HG02870 (cell line): ENCODE data around the gene C17orf107.
"Not testable (repeated sequence)": the region's sequence is repeated elsewhere in the genome, so short reads cannot be mapped to it uniquely, and the experiment has no call there.

Source experiments
- ATAC-seq: cut with Tn5 transposase; IDR thresholded peaks from one replicate; pipeline ENCODE4 v1.9.1; 2021; ENCODE audit warnings: mild to moderate bottlenecking, moderate library complexity; ENCODE audit not compliant: unreplicated experiment

C17orf107 gene

GRCh38 chr17:4898927-4899326, 409 bp upstream of the C17orf107 start:
- ATAC-seq: no peak

DNA sequence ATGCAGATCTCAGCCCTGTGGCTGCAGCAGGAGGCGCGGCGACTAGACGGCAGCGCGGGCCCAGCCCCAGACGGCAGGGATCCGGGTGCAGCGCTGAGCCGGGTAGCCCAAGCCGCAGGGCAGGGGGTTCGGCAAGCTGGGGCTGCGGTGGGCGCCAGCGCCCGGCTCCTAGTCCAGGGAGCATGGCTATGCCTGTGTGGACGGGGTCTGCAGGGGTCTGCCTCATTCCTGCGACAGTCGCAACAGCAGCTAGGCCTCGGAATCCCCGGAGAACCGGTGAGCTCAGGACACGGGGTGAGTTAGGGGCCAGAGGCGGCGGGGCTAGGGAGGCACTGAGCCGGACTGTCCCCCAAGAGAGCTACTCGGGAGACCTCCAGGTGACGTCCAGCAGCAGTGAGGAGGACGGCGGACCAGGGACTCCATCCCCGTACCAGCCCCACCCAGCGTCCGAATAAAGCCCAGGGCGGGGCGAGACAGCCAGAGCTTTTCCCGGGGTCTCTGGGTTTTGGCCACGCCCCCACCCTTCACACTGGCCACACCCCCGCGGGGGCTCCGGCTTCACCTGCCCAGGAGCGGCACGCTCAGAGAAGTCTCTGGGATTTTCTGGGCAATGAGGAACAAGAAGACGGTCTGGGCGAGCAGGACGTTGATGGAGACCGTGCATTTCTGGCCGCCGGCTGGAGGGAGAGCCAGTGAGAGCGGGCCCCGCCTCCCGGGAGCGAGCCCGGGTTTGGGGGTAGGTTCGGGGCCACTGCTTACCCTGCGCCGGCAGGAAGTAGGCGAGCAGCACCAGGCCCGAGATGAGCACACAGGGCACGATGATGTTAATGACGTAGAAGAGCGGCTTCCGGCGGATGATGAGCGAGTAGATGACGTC, 1.1 kb downstream of the C17orf107 start:
- no peak for ATAC-seq

- ATAC-seq: no peak
These were observed 1.8 kb downstream of the C17orf107 start for GRCh38 chr17:4901108-4901647.

GRCh38 chr17:4901648-4902344, 2.5 kb downstream of the C17orf107 start:
- no peak for ATAC-seq

GRCh38 chr17:4902540-4902939, 3.2 kb downstream of the C17orf107 start:
- ATAC-seq: no peak

DNA sequence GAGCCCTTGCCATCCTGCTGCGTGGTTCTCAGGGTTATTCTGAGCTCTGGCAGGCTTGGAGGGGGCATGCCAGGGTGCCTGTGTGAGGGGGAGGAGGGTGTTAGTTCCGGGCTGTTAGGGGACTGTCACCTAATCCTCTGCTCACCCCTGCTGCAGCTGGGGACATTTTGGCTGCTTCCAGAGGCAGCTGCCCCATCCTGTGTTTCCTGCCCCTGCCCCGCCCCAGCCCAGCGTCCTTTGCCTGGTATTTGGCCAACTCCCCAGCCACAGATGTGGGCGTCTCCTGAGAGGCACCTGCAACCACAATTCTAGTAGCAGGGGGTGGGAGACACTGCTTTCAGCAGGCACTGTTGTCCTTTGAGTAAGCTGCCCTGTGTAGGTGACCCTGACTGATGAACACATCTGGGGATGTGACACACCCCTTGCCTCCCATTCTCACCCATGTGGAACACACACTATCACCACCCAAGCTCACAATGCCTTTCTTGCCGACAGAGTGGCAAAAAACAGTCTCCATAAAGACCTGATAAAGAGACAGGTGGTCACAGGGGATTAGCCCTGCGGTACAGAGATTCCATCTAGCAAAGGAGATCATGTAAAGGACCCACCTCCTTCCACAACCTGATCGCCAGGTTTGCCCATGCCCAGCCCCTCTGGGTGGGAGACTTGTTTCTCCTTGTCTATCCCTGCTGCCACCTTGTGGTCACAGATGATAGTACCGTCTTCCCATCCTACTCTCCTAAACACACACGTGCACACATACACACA, 3.9 kb downstream of the C17orf107 start, which contains the start of gene CHRNE:
Gene CHRNE, minus strand, starts transcription at position 48 of the 768 bp plus-strand sequence. Its CDS starts 35 bp downstream, at position 13.
- no peak for ATAC-seq

- ATAC-seq: not testable (repeated sequence)
These were observed 7.3 kb downstream of the C17orf107 start for GRCh38 chr17:4906642-4907041.

DNA sequence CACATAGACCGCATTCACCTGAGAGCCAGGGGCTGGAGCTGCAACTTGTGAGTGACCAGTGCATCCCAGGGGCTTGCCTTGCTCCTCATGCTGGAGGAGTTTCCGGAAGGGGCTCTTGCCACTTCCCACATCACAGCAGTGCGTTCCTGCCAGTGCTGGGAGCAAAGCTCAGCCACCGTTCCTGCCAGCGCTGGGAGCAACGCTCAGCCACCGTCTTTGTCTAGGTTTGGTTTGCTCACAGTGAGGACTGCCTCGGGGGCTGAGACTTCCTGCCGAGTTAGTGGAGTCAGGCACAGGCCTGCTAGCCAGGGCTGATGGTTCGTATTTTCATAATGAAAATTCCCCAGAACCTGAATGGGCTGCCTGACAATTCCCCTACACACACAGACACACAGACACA, 9.0 kb downstream of the C17orf107 start:
- no peak for ATAC-seq

DNA sequence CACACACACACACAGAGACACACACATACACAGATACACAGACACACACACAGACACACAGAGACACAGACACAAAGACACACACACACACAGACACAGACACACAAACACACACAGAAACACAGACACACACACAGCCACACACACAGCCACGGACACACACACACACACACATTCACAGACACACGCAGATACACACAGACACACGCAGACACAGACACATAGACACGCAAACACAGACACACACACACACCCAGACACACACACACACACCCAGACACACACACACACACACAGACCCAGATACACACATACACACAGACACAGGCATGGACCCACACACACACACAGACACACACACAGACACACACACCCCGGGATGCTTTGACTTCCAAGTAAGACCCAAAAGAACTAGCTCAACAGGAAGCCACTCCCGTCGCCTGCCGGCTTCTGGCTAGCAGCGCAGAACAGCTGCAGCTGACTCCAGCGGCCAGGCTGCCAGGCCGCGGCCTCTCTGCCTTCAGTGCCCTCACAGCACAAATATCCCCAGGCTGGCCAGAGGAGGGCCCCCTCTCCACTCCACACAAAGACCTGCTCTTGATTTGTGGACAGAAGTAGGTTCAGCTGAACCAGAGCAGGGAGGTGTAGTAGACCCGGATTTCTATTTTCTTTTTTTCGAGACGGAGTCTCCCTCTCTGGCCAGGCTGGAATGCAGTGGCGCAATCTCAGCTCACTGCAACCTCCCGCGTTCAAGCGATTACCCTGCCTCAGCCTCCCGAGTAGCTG, 9.6 kb downstream of the C17orf107 start:
- no peak for ATAC-seq

DNA sequence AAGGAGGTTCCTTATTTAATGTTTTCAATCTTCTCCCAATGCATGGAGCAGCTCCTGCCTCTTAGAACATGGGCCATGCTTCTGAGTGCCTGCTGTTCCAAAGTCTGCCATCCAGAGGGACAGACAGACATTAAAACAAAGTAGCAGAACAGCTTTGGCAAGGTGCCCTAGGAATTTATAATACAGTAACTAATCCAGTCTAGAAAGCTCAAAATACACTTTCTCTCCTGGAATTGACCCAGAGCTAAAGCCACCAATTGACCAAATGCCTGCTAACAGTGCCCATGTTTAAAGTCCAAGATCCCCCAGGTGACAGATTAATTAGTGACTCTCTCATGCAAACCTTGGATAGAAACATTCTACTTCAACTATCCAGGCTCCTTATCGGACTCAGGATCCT, 14.7 kb downstream of the C17orf107 start:
- ATAC-seq: no peak

DNA sequence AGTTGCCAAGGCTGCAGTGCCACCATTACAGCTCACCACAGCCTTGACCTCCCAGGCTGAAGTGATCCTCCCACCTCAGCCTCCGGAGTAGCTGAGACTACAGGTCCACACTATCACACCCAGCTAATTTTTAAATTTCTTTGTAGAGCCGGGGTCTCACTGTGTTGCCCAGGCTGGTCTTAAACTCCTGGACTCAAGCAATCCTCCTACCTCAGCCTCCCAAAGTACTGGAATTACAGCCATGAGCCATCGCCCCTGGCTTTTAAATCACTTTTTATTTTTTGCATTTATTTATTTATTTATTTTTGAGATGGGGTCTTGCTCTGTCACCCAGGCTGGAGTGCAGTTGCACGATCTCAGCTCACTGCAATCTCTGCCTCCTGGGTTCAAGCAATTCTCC, 15.2 kb downstream of the C17orf107 start:
- ATAC-seq: not testable (repeated sequence)

GRCh38 chr17:4919511-4920047, 20.2 kb downstream of the C17orf107 start:
- no peak for ATAC-seq

- no peak for ATAC-seq
These were observed 21.2 kb downstream of the C17orf107 start for GRCh38 chr17:4920351-4921048.

DNA sequence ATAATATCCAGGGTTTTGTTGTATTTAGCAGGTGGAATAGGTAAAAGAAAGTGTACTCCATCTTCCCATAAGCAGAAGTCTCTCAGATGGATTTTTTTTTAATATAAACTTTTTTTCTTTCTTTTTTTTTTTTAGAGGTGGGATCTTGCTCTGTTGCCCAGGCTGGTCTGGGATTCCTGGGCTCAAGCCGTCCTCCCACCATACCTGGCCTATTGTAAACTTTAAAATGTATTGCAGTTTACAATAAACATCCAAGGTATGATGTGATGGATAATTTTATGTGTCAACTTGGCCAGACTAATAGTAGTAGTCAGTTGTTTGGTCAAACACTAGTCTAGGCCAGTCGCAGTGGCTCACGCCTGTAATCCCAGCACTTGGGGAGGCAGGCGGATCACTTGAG, 22.0 kb downstream of the C17orf107 start:
- ATAC-seq: no peak

DNA sequence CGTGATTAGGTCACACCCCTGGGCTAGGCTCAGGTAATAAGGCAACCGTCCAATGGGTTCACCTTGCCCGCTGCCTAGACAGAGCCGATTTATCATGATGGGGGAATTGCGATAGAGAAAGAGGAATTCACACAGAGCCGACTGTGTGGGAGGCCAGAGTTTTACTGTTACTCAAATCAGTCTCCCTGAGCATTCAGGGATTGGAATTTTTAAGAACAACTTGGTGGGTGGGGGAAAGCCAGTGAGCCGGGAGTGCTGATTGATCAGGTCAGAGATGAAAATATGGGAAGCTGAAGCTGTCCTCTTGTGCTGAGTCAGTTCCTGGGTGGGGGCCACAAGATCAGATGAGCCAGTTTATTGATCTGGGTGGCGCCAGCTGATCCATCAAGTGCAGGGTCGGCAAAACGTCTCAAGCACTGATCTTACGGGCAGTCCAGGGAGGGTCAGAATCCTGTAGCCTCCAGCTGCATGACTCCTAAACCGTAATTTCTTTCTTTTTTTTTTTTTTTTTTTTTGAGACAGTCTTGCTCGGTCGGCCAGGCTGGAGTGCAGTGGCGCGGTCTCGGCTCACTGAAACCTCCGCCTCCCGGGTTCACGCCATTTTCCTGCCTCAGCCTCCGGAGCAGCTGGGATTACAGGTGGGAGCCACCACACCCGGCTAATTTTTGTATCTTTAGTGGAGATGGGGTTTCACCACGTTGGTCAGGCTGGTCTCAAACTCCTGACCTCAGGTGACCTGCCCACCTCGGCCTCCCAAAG, 27.4 kb downstream of the C17orf107 start:
- ATAC-seq: not testable (repeated sequence)

DNA sequence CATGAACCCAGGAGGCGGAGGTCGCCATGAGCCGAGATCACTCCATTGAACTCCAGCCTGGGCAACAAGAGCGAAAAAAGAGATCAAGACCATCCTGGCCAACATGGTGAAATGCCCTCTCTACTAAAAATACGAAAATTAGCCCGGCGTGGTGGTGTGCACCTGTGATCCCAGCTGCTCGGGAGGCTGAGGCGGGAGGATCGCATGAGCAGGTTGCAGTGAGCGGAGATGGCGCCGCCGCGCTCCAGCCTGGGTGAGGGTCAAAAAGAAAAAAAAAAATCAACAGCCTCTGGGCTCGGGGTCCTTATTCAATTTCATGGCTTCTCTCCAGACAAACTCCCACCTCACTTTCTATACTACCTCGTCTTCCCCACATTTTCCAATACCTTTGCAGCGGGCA, 29.5 kb downstream of the C17orf107 start:
- no peak for ATAC-seq

DNA sequence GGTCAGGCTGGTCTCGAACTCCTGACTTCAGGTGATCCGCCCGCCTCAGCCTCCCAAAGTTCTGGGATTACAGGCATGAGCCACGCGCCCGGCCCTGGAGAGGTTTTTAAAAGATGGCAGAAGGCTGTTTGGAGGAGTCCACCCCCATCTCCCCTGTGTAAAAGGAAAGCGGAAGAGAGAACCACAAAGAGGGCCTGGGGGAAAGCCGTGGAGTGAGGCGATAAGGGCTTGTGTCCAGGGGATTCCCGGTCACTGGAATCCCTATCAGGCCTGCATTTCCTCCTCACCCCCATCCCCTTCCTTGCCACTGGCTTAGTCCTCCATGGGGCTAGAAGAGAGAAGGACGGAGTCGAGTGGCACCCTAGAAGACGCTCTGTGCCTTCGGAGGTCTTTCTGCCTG, 32.6 kb downstream of the C17orf107 start, which contains the start of gene GP1BA:
Gene GP1BA, plus strand, starts transcription at position 315 of the 400 bp plus-strand sequence. CDS start 328 bp downstream, outside the sequence.
- ATAC-seq: no peak

DNA sequence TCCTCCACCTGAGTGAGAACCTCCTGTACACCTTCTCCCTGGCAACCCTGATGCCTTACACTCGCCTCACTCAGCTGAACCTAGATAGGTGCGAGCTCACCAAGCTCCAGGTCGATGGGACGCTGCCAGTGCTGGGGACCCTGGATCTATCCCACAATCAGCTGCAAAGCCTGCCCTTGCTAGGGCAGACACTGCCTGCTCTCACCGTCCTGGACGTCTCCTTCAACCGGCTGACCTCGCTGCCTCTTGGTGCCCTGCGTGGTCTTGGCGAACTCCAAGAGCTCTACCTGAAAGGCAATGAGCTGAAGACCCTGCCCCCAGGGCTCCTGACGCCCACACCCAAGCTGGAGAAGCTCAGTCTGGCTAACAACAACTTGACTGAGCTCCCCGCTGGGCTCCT, 33.4 kb downstream of the C17orf107 start:
- no peak for ATAC-seq
